H1 (cell line): Measurements from ENCODE around the gene MSI2. TPM values are rescaled to one million over a fixed set of nuclear protein-coding genes. Genes with fewer than 3 reads are reported as not detected.

Experiments used
- CTCF ChIA-PET: fragments of 300-600 bp; sonication (Branson Sonifier 250); formaldehyde crosslinking; loops from one replicate; lab custom pipeline; 2021; ENCODE audit not compliant: partially characterized antibody; lab: Charles Lee
- POLR2A ChIA-PET: fragments of 300-600 bp; sonication (Branson Sonifier 250); formaldehyde crosslinking; loops from one replicate; lab custom pipeline; 2021; ENCODE audit warnings: inconsistent platforms; ENCODE audit not compliant: partially characterized antibody; lab: Charles Lee
- DNase-seq, 2 experiments: peaks; one replicate each; pipeline versions ENCODE4 v3.0.0 to v3.0.0-alpha.2; 2010 to 2022; ENCODE audit warnings: low spot score in 2 of 2, low read depth in 1 of 2, mixed read lengths in 1 of 2
- FAIRE-seq: peaks from 2 replicates; lab custom pipeline; 2011; peaks lifted over from hg19 to GRCh38; lab: Jason Lieb, UNC
- H2AFZ ChIP-seq: 2 replicates; pipeline ENCODE4 v1.8.1; 2012; ENCODE audit warnings: low read length, inconsistent platforms
- H2AK5ac ChIP-seq: 2 replicates; pipeline ENCODE4 v1.6.1; 2013; ENCODE audit warnings: low read depth, low read length
- H2BK120ac ChIP-seq: replicated peaks from 2 replicates; pipeline ENCODE3; 2013; ENCODE audit warnings: low read depth, low read length, inconsistent platforms
- H2BK12ac ChIP-seq: 2 replicates; pipeline ENCODE4 v1.6.1; 2013; ENCODE audit warnings: low read depth, low read length
- H2BK15ac ChIP-seq: 2 replicates; pipeline ENCODE4 v1.6.1; 2013; ENCODE audit warnings: low read length
- H2BK20ac ChIP-seq: 2 replicates; pipeline ENCODE4 v1.6.1; 2013; ENCODE audit warnings: low read length
- H2BK5ac ChIP-seq: 2 replicates; pipeline ENCODE4 v1.6.1; 2013; ENCODE audit warnings: low read depth, low read length
- H3K14ac ChIP-seq: 2 replicates; pipeline ENCODE4 v1.6.1; 2013; ENCODE audit warnings: inconsistent platforms; ENCODE audit not compliant: insufficient read length
- H3K18ac ChIP-seq: 2 replicates; pipeline ENCODE4 v1.6.1; 2013; ENCODE audit warnings: low read length; ENCODE audit errors: extremely low read depth
- H3K23ac ChIP-seq: 2 replicates; pipeline ENCODE4 v1.6.1; 2013; ENCODE audit warnings: inconsistent platforms; ENCODE audit not compliant: insufficient read length
- H3K23me2 ChIP-seq: 2 replicates; pipeline ENCODE4 v1.6.1; 2013; ENCODE audit warnings: low read depth, low read length
- H3K27ac ChIP-seq: 2 replicates; pipeline ENCODE4 v1.6.1; 2011; ENCODE audit warnings: low read depth, low read length, inconsistent platforms
- H3K27me3 ChIP-seq, 4 experiments: replicated peaks in 1 of 4; 1 replicate in 1 of 4; 2 replicates in 3 of 4; pipeline versions ENCODE4 v1.6.1 to v1.8.1; 2011 to 2013; ENCODE audit warnings: low read length in 3 of 4, mild to moderate bottlenecking in 3 of 4, inconsistent platforms in 2 of 4, mixed read lengths in 2 of 4, moderate library complexity in 1 of 4; ENCODE audit not compliant: control insufficient read depth in 3 of 4, insufficient read depth in 3 of 4; ENCODE audit errors: extremely low read depth in 1 of 4
- H3K36me3 ChIP-seq, 4 experiments: 2 replicates each; pipeline versions ENCODE4 v1.6.1 to v1.8.1; 2011 to 2013; ENCODE audit warnings: mild to moderate bottlenecking in 4 of 4, low read length in 3 of 4, moderate library complexity in 2 of 4, control low read depth in 1 of 4, inconsistent platforms in 1 of 4; ENCODE audit not compliant: insufficient read depth in 4 of 4, control insufficient read depth in 2 of 4
- H3K4ac ChIP-seq: replicated peaks from 2 replicates; pipeline ENCODE3; 2013; ENCODE audit warnings: low read length, low read depth, mixed read lengths, inconsistent platforms; ENCODE audit not compliant: insufficient read length
- H3K4me1 ChIP-seq, 4 experiments: replicated peaks in 1 of 4; 1 replicate in 1 of 4; 2 replicates in 3 of 4; pipeline versions ENCODE4 v1.6.1 to v1.8.1; 2011 to 2013; ENCODE audit warnings: low read length in 3 of 4, inconsistent platforms in 2 of 4, mixed read lengths in 1 of 4; ENCODE audit not compliant: insufficient read depth in 4 of 4, control insufficient read depth in 3 of 4
- H3K4me2 ChIP-seq, 2 experiments: 2 replicates each; pipeline versions ENCODE4 v1.6.1 to v1.8.1; 2011 to 2013; ENCODE audit warnings: low read depth in 2 of 2, low read length in 2 of 2, control low read depth in 1 of 2, inconsistent platforms in 1 of 2, mild to moderate bottlenecking in 1 of 2; ENCODE audit not compliant: insufficient read depth in 1 of 2
- H3K4me3 ChIP-seq, 4 experiments: fragments of 200-600, 300-600 bp in 1 of 4; sonication (generic), shearing (Covaris generic), sonication (Bioruptor Twin) in 1 of 4; 2 replicates each; pipeline versions ENCODE4 v1.5.1 to v1.8.1; 2011 to 2016; ENCODE audit warnings: low read length in 4 of 4, low read depth in 3 of 4, control low read depth in 2 of 4, inconsistent platforms in 2 of 4, mild to moderate bottlenecking in 2 of 4, mixed read lengths in 1 of 4, moderate library complexity in 1 of 4; ENCODE audit not compliant: insufficient read depth in 2 of 4; ENCODE audit errors: extremely low read depth in 1 of 4
- H3K56ac ChIP-seq: replicated peaks from 2 replicates; pipeline ENCODE3; 2013; ENCODE audit warnings: low read depth, mild to moderate bottlenecking, mixed read lengths, low read length, inconsistent platforms; ENCODE audit not compliant: insufficient read length
- H3K79me1 ChIP-seq: 2 replicates; pipeline ENCODE4 v1.6.1; 2013; ENCODE audit warnings: low read depth, low read length, control low read depth
- H3K79me2 ChIP-seq, 2 experiments: 2 replicates each; pipeline versions ENCODE4 v1.6.1 to v1.8.1; 2012 to 2013; ENCODE audit warnings: low read length in 2 of 2, mild to moderate bottlenecking in 2 of 2, inconsistent platforms in 1 of 2; ENCODE audit not compliant: insufficient read depth in 2 of 2, control insufficient read depth in 1 of 2
- H3K9ac ChIP-seq, 4 experiments: replicated peaks in 1 of 4; 1 replicate in 1 of 4; 2 replicates in 3 of 4; pipeline versions ENCODE4 v1.6.1 to v1.8.1; 2011 to 2013; ENCODE audit warnings: low read depth in 3 of 4, low read length in 3 of 4, control low read depth in 2 of 4, mild to moderate bottlenecking in 2 of 4, moderate library complexity in 2 of 4, inconsistent platforms in 1 of 4; ENCODE audit errors: extremely low read depth in 1 of 4
- H3K9me3 ChIP-seq, 2 experiments: 2 replicates each; pipeline versions ENCODE4 v1.6.1 to v1.8.1; 2012 to 2013; ENCODE audit warnings: mild to moderate bottlenecking in 2 of 2, moderate library complexity in 2 of 2, control low read depth in 1 of 2, inconsistent platforms in 1 of 2, low read depth in 1 of 2, low read length in 1 of 2, mixed read lengths in 1 of 2; ENCODE audit not compliant: insufficient read depth in 2 of 2
- H4K20me1 ChIP-seq, 2 experiments: replicated peaks in 1 of 2; 2 replicates each; pipeline versions ENCODE3 to v1.8.1; 2011 to 2013; ENCODE audit warnings: inconsistent platforms in 2 of 2, low read length in 2 of 2, mild to moderate bottlenecking in 1 of 2; ENCODE audit not compliant: insufficient read depth in 2 of 2, control insufficient read depth in 1 of 2
- H4K5ac ChIP-seq: 2 replicates; pipeline ENCODE4 v1.6.1; 2013; ENCODE audit warnings: low read length, low read depth, mixed read lengths, inconsistent platforms; ENCODE audit not compliant: insufficient read length
- H4K8ac ChIP-seq: 2 replicates; pipeline ENCODE4 v1.8.0; 2013; ENCODE audit warnings: mild to moderate bottlenecking, moderate library complexity, low read length, inconsistent platforms; ENCODE audit not compliant: insufficient read depth; ENCODE audit errors: extremely low read depth
- H4K91ac ChIP-seq: replicated peaks from 2 replicates; pipeline ENCODE3; 2013; ENCODE audit warnings: low read length, mixed read lengths, inconsistent platforms; ENCODE audit not compliant: insufficient read length
- POLR2AphosphoS5 ChIP-seq: IDR thresholded peaks from 2 replicates; pipeline ENCODE4 v1.6.1; 2011; ENCODE audit warnings: low read depth, low read length
- RNF2 ChIP-seq: fragments of 200-900, 300-1000 bp; sonication (generic); IDR thresholded peaks from 2 replicates; pipeline ENCODE4 v1.7.1; 2016; ENCODE audit warnings: borderline replicate concordance, low read depth, mild to moderate bottlenecking, antibody characterized with exemption, low read length; ENCODE audit not compliant: poor library complexity, severe bottlenecking; ENCODE audit errors: missing control alignments
- SIRT6 ChIP-seq: IDR thresholded peaks from one replicate; pipeline ENCODE4 v1.7.1; 2012; ENCODE audit warnings: low read length, inconsistent platforms
- WGBS, 2 experiments: shearing (Covaris generic) in 1 of 2; methylation state at CpG; one replicate each; pipeline versions ENCODE4 v1.1.6 to v1.1.7; 2013 to 2015; ENCODE audit warnings: low lambda C conversion rate in 2 of 2, mixed read lengths in 2 of 2, inconsistent platforms in 1 of 2, low coverage in 1 of 2, missing lambda C conversion rate in 1 of 2; ENCODE audit not compliant: insufficient replicate concordance in 2 of 2, insufficient coverage in 1 of 2, insufficient read length in 1 of 2; ENCODE audit errors: extremely low coverage in 1 of 2, missing lambda C conversion rate in 1 of 2; 5-methylcytosine and 5-hydroxymethylcytosine counted together
- polyA plus RNA-seq, 7 experiments: library from polyadenylated mRNA; depleted of rRNA in 3 of 7; stranded (reverse) in 5 of 7; unstranded in 2 of 7; fragments of >200 nt in 5 of 7; fragments of 200-250 nt in 2 of 7; gene quantifications; 1 replicate in 5 of 7; 2 replicates in 1 of 7; 4 replicates in 1 of 7; pipeline versions ENCODE4 v1.2.1 to v1.2.3, GENCODE V29; 2011 to 2013; ENCODE audit warnings: missing spikeins in 2 of 7, mixed read lengths in 2 of 7
- total RNA-seq: library from RNA; stranded (reverse); fragmentation: NEBNext Ultra II Directional; extraction: Animal tissue kit (Norgen Biotek cat#: 25700); gene quantifications from 2 replicates; pipeline ENCODE4 v1.2.1, GENCODE V29; 2021
- TF ChIP-seq, protein P1 (sequence below): IDR thresholded peaks from 2 replicates; pipeline ENCODE4 v1.6.1; 2012; ENCODE audit warnings: inconsistent platforms

The MSI2 gene
- total and polyA plus RNA-seq, 2 of the 8 experiments (the other 6 are each of a cell fraction or from before 2014, with no cell fraction given): 36.7 to 80.6 TPM

GRCh38 chr17:57278740-57279387 is 22.5 kb downstream of the MSI2 start:
- H3K9me3 ChIP-seq: no peaks in the 10 kb centered on the region
- H3K79me2 ChIP-seq: peaks cover 0 to 40% of the 10 kb centered on the region in 2 experiments; a peak in 3 of 4 replicates
- H3K27me3 ChIP-seq: no peaks in the 10 kb centered on the region; a peak in 1 of 7 replicates
- no peak overlapping the region for H2BK5ac ChIP-seq
- H3K4me2 ChIP-seq: no peak overlapping the region
- H2BK15ac ChIP-seq: no peak overlapping the region
- no peak overlapping the region for H4K5ac ChIP-seq
- H3K27ac ChIP-seq: no peak overlapping the region
- no peak overlapping the region for H3K14ac ChIP-seq
- no peak overlapping the region for H3K9ac ChIP-seq
- no peak overlapping the region for H2AFZ ChIP-seq
- no peak for TF ChIP-seq SIRT6
- TF ChIP-seq POLR2AphosphoS5: no peak
- TF ChIP-seq RNF2: no peak
- TF ChIP-seq, protein P1, sequence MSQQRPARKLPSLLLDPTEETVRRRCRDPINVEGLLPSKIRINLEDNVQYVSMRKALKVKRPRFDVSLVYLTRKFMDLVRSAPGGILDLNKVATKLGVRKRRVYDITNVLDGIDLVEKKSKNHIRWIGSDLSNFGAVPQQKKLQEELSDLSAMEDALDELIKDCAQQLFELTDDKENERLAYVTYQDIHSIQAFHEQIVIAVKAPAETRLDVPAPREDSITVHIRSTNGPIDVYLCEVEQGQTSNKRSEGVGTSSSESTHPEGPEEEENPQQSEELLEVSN: no peak
- no peak overlapping the region for H3K4ac ChIP-seq
- peaks cover 2 to 26% (median 7%) of the 10 kb centered on the region in 4 experiments; a peak in 5 of 8 replicates for H3K36me3 ChIP-seq
- H3K23me2 ChIP-seq: peaks cover 1% of the 10 kb centered on the region; the same call in 1 of the 2 replicates
- H3K56ac ChIP-seq: no peak overlapping the region
- no peak overlapping the region for H3K18ac ChIP-seq
- FAIRE-seq: no peak
- no peak for DNase-seq
- ChIA-PET POLR2A (interaction anchor here (1.5 to 3.2 kb wide), 5 partner anchors 9 to 15 kb away, joined by 4 to 10 read pairs (median 7); no protein-coding TSS in a partner anchor), CTCF (interaction anchor here (0.6 to 2.7 kb wide), 11 partner anchors 8 to 165 kb away, joined by 3 to 20 read pairs (median 4); no protein-coding TSS in a partner anchor)
- no peak overlapping the region for H3K23ac ChIP-seq
- no peak overlapping the region for H2BK120ac ChIP-seq
- H3K4me1 ChIP-seq: peaks cover 2 to 13% (median 4%) of the 10 kb centered on the region in 4 experiments; a peak in 4 of 7 replicates
- WGBS, 2 experiments: 89% methylated on average over 10 of the region's 10 CpGs; no CpG with 5 or more reads in 1 of the 2 experiments
- H4K91ac ChIP-seq: no peak overlapping the region
- no peak overlapping the region for H4K8ac ChIP-seq
- H4K20me1 ChIP-seq: peaks cover 19 to 26% of the 10 kb centered on the region in 2 experiments
- H2BK12ac ChIP-seq: no peak overlapping the region
- no peak overlapping the region for H3K4me3 ChIP-seq
- peaks cover 12% of the 10 kb centered on the region for H3K79me1 ChIP-seq
- H2AK5ac ChIP-seq: no peak overlapping the region
- H2BK20ac ChIP-seq: no peak overlapping the region
